Measurements from ENCODE around the gene PDZRN3. TPM values are rescaled to one million over a fixed set of nuclear protein-coding genes. Genes with fewer than 3 reads are reported as not detected.

The PDZRN3 gene
- total and polyA plus RNA-seq, 12 donors, result 17.7 to 143 (median 74.6) TPM

DNA sequence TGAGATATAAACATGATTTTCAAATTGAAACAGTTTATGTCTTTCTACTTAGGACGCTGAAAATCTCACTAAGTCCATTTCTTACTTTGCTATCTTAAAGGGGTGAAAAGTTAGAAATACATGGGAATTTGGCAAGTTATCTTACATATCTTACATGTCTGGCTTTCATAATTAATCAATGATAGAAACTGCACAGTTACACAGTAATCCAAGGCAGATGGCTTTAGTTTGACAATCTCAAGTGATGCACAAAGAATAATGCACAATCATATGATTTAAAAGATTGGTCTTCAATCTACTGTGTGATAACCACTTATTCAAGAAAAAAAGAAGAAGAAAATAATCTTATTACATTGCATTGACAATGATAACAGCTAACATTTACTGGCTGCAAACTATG, 14.2 kb downstream of the PDZRN3 start:
- TF ChIP-seq, protein P1, sequence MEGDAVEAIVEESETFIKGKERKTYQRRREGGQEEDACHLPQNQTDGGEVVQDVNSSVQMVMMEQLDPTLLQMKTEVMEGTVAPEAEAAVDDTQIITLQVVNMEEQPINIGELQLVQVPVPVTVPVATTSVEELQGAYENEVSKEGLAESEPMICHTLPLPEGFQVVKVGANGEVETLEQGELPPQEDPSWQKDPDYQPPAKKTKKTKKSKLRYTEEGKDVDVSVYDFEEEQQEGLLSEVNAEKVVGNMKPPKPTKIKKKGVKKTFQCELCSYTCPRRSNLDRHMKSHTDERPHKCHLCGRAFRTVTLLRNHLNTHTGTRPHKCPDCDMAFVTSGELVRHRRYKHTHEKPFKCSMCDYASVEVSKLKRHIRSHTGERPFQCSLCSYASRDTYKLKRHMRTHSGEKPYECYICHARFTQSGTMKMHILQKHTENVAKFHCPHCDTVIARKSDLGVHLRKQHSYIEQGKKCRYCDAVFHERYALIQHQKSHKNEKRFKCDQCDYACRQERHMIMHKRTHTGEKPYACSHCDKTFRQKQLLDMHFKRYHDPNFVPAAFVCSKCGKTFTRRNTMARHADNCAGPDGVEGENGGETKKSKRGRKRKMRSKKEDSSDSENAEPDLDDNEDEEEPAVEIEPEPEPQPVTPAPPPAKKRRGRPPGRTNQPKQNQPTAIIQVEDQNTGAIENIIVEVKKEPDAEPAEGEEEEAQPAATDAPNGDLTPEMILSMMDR (IDR thresholded peaks at IDR 0.05), result no peak
- DNase-seq (no peak), ATAC-seq (no peak)
- intact Hi-C loops (cut with DNase I), result loop anchor here in 1 of 10 donors (5.0 kb wide), 1 partner anchor 48 kb away; no protein-coding TSS in a partner anchor
- Histone ChIP-seq H3K4me3 (no peak overlapping the region), H3K27me3 (no peaks in the 10 kb centered on the region), H3K27ac (peak overlapping the region in 8 of 10 donors; percentile 39 to 78 (median 71)), H3K4me1 (peaks cover 0 to 85% (median 54%) of the 10 kb centered on the region in 9 donors), H3K36me3 (peaks cover 0 to 5% (median 0%) of the 10 kb centered on the region in 9 donors), H3K9me3 (no peaks in the 10 kb centered on the region)
- WGBS, 2 donors, result 62 to 70% methylated on average over 1 of the region's 1 CpG

DNA sequence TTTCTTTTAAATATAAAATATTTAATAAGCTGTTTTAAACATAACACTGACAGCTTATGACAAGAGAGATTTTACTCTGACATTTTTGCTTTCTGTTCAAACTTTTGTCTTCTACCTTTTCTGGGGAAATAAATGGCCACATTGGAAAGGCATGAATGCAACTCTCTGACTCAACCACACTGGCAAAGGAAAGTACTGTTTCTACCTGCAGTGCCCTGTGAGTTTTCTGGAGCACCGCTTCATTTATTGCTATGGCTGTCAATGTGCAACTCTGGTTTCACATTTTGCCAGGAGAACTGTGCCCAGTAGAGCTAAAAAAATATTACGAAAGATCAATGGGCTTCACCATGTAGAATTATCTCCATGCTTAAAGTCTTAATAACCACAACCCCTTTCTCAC, 15.1 kb downstream of the PDZRN3 start:
- Histone ChIP-seq H3K9me3 (no peaks in the 10 kb centered on the region), H3K36me3 (peaks cover 0 to 5% (median 0%) of the 10 kb centered on the region in 9 donors), H3K4me1 (peaks cover 0 to 85% (median 51%) of the 10 kb centered on the region in 9 donors), H3K27me3 (no peaks in the 10 kb centered on the region), H3K4me3 (no peak overlapping the region), H3K27ac (peak overlapping the region; percentile 21 to 78 (median 70))
- TF ChIP-seq, protein P1 (IDR thresholded peaks at IDR 0.05), result no peak
- intact Hi-C loops (cut with DNase I), result loop anchor here in 3 of 10 donors (5.0 to 10.0 kb wide), 3 partner anchors 47 to 95 kb away; no protein-coding TSS in a partner anchor
- ATAC-seq (peak in 2 of 8 donors; percentile 30 to 50), DNase-seq (no peak)
- WGBS, 2 donors, result 56 to 66% methylated on average over 2 of the region's 2 CpGs

DNA sequence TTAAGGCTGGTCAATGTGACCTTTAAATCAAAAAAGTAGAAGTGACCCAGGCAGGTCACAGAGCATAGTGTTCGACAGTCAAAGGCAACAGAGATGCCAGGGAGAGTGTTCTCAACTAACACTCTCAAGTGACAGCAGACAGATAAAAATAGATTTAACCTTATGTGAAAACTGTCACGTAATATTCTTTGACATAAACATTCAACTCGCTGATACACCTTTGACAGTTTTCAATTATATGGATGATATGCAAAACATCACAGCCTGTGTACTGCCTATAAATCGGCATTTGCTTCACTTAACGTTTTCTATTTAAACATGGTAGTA, 15.5 kb downstream of the PDZRN3 start:
- ATAC-seq (peak in 7 of 8 donors; percentile 52 to 87 (median 82)), DNase-seq (no peak)
- Histone ChIP-seq H3K36me3 (peaks cover 0 to 5% (median 0%) of the 10 kb centered on the region in 9 donors), H3K9me3 (no peaks in the 10 kb centered on the region), H3K27me3 (no peaks in the 10 kb centered on the region), H3K27ac (peak overlapping the region; percentile 21 to 78 (median 70)), H3K4me3 (no peak overlapping the region), H3K4me1 (peaks cover 0 to 85% (median 48%) of the 10 kb centered on the region in 9 donors)
- 45 to 57% methylated on average over 5 of the region's 5 CpGs for WGBS, 2 donors
- TF ChIP-seq, protein P1 (IDR thresholded peaks at IDR 0.05), result no peak
- intact Hi-C loops (cut with DNase I), result loop anchor here in 3 of 10 donors (5.0 to 10.0 kb wide), 2 partner anchors 92 to 94 kb away; no protein-coding TSS in a partner anchor

DNA sequence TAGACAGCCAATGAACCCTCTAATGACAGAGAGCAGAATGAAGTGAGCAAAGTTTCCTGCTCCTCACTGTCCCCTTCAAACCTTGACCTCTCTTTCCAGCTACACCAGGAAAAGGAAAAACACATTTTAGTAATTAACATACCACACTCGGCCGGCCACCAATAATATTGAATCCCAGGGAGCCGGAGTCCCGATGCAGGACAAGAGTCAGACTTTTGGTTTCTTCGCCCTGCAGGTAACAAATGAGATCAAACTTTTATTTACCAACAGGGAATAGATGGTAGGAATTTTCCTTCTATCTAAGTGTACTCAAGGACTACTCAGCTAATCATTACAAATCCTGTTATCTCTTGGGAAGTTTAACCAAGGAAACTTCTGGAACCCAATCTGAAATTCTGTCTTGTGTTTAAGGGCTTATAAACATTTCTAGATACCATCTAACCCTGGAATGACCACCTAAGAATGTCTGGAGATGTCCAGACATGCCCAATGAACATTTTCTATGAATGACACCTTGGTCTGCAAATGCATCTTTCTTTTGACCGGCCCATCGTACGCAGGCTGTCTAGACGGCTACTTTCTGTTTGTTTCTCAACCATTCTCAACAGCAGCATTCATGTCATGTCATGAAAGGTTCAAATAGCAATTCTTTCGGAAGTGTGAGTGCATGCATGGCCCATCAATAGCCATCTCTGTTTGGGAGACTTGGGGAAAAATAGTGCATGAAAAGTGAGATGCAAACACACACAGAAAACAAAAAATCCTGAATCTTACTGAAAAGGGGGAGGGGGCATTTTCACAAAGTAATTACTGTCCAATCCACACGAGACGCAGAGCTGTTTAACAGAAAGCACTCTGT, 16.1 kb downstream of the PDZRN3 start:
- H3K4me3 ChIP-seq, result peak overlapping the region in 1 of 10 donors; percentile 4
- intact Hi-C loops (cut with DNase I), result loop anchor here in 3 of 10 donors (5.0 to 10.0 kb wide), 2 partner anchors 91 to 94 kb away; no protein-coding TSS in a partner anchor
- H3K27ac ChIP-seq, result peak overlapping the region; percentile 33 to 78 (median 70)
- ATAC-seq (no peak), DNase-seq (no peak)
- no peaks in the 10 kb centered on the region for H3K27me3 ChIP-seq
- peaks cover 0 to 5% (median 0%) of the 10 kb centered on the region in 9 donors for H3K36me3 ChIP-seq
- H3K4me1 ChIP-seq, result peaks cover 0 to 85% (median 47%) of the 10 kb centered on the region in 9 donors
- WGBS, 2 donors, result 49 to 61% methylated on average over 12 of the region's 12 CpGs
- TF ChIP-seq, protein P1 (IDR thresholded peaks at IDR 0.05), result no peak
- H3K9me3 ChIP-seq, result no peaks in the 10 kb centered on the region
